ENCODE results near the gene HHAT.

DNA sequence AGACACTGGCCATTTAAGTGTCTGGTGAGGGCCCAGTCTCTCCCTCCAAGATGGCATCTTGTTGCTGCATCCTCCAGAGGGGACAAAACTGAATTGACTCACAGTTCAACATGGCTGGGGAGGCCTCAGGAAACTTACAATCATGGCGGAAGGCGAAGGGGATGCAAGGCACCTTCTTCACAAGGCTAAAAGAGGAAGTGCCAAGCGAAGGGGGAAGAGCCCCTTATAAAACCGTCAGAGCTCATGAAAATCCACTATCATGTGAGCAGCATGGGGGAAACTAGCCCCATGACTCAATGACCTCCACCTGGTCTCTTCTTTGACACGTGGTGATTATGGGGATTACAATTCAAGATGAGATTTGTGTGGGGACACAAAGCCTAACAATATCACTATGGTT lies 280.1 kb downstream of the HHAT start:
- TF ChIP-seq EZH2 (IDR thresholded peaks at IDR 0.05; ENCODE audit: insufficient read depth, poor library complexity, severe bottlenecking) (no peak), EZH2phosphoT487 (IDR thresholded peaks at IDR 0.05; ENCODE audit: insufficient read depth, low read depth) (no peak)

Data from GM23248 (cell line).